ENCODE measurements around the gene TLN1. TPM values are rescaled to one million over a fixed set of nuclear protein-coding genes. Genes with fewer than 3 reads are reported as not detected.

The TLN1 gene
- total RNA-seq, 1 donor from 2014 or later = 684 TPM

DNA sequence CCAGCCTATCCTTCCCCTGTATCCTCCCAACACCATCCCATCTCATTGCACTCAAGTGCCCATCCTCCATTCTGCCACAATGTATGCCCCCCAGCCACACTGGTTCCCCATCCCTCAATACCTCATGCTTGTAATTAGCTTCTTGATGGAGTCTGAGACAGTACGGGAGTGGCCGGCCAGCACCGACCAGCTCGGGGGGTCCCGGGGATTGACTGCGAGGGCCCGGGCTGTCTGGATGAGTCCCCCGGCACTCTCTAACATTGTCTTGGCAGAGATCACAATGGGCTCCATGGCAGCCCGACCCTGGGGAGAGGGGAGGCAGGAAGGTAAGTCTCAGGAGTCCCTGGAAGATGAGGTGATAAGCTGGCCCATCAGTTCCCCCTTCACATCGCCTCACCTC, 25.0 kb downstream of the TLN1 start:
- no peaks in the 10 kb centered on the region for H3K4me1 Mint-ChIP-seq (ENCODE audit: low read depth)
- H3K27me3 Mint-ChIP-seq (ENCODE audit: low read depth) = no peaks in the 10 kb centered on the region
- no peak overlapping the region for H3K4me3 Mint-ChIP-seq (ENCODE audit: unreplicated experiment)
- peaks cover 71% of the 10 kb centered on the region for H3K36me3 Mint-ChIP-seq (ENCODE audit: low read depth)
- DNase-seq (ENCODE audit: low spot score) = no peak
- peak overlapping the region; percentile 75 for H3K27ac Mint-ChIP-seq (ENCODE audit: unreplicated experiment)
- H3K9me3 Mint-ChIP-seq (ENCODE audit: low read depth) = no peaks in the 10 kb centered on the region
- TF ChIP-seq CTCF (IDR thresholded peaks at IDR 0.05) = no peak

- no peaks in the 10 kb centered on the region for H3K27me3 Mint-ChIP-seq (ENCODE audit: low read depth)
- H3K27ac Mint-ChIP-seq (ENCODE audit: unreplicated experiment) = no peak overlapping the region
- H3K4me3 Mint-ChIP-seq (ENCODE audit: unreplicated experiment) = no peak overlapping the region
- H3K9me3 Mint-ChIP-seq (ENCODE audit: low read depth) = no peaks in the 10 kb centered on the region
- no peaks in the 10 kb centered on the region for H3K4me1 Mint-ChIP-seq (ENCODE audit: low read depth)
- TF ChIP-seq CTCF (IDR thresholded peaks at IDR 0.05) = no peak
- H3K36me3 Mint-ChIP-seq (ENCODE audit: low read depth) = peaks cover 65% of the 10 kb centered on the region
- no peak for DNase-seq (ENCODE audit: low spot score)
Measured at GRCh38 chr9:35705836-35706430, 26.1 kb downstream of the TLN1 start.

GRCh38 chr9:35705372-35705771, 26.6 kb downstream of the TLN1 start:
- H3K9me3 Mint-ChIP-seq (ENCODE audit: low read depth) = no peaks in the 10 kb centered on the region
- peaks cover 60% of the 10 kb centered on the region for H3K36me3 Mint-ChIP-seq (ENCODE audit: low read depth)
- H3K4me3 Mint-ChIP-seq (ENCODE audit: unreplicated experiment) = no peak overlapping the region
- TF ChIP-seq CTCF (IDR thresholded peaks at IDR 0.05) = no peak
- no peak overlapping the region for H3K27ac Mint-ChIP-seq (ENCODE audit: unreplicated experiment)
- DNase-seq (ENCODE audit: low spot score) = no peak
- H3K4me1 Mint-ChIP-seq (ENCODE audit: low read depth) = no peaks in the 10 kb centered on the region
- H3K27me3 Mint-ChIP-seq (ENCODE audit: low read depth) = no peaks in the 10 kb centered on the region

GRCh38 chr9:35703906-35704672, 27.9 kb downstream of the TLN1 start:
- Mint-ChIP-seq H3K9me3 (ENCODE audit: low read depth) (no peaks in the 10 kb centered on the region), H3K4me3 (ENCODE audit: unreplicated experiment) (no peak overlapping the region), H3K27me3 (ENCODE audit: low read depth) (no peaks in the 10 kb centered on the region), H3K4me1 (ENCODE audit: low read depth) (no peaks in the 10 kb centered on the region), H3K36me3 (ENCODE audit: low read depth) (peaks cover 55% of the 10 kb centered on the region), H3K27ac (ENCODE audit: unreplicated experiment) (peak overlapping the region; percentile 65)
- no peak for DNase-seq (ENCODE audit: low spot score)
- TF ChIP-seq CTCF (IDR thresholded peaks at IDR 0.05) = no peak

- TF ChIP-seq CTCF (IDR thresholded peaks at IDR 0.05) = no peak
- DNase-seq (ENCODE audit: low spot score) = no peak
- Mint-ChIP-seq H3K9me3 (ENCODE audit: low read depth) (no peaks in the 10 kb centered on the region), H3K4me1 (ENCODE audit: low read depth) (peaks cover 4% of the 10 kb centered on the region), H3K27ac (ENCODE audit: unreplicated experiment) (no peak overlapping the region), H3K36me3 (ENCODE audit: low read depth) (peaks cover 47% of the 10 kb centered on the region), H3K4me3 (ENCODE audit: unreplicated experiment) (no peak overlapping the region), H3K27me3 (ENCODE audit: low read depth) (no peaks in the 10 kb centered on the region)
Measured at GRCh38 chr9:35702696-35703095, 29.3 kb downstream of the TLN1 start.
